NCI-H146 (cell line): ENCODE data around the gene DHX36.

Experiments
- DNase-seq: peaks from one replicate; lab custom pipeline; 2025; lab: John Stamatoyannopoulos, UW

Gene DHX36

GRCh38 chr3:154280161-154280560 is 44.1 kb downstream of the DHX36 start:
- DNase-seq = no peak

DNA sequence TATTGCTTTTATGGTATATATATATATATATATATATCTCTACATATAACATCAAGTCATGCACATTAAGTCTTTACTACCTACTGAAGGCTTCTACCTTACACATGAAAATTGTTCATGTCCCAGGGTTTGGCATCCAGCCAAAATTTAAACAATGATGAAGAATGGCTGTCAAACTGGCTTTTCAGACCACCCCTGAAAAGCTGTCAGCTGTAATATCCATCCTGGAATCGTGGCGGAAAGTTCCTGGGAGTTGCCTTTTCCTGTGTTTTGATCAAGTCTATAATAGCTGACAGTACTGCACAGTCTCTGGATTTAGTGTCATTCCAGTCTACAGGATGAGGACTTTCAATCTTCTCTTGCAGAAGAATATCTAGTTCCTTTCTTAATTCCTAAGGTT is 48.3 kb downstream of the DHX36 start:
- DNase-seq = peak; percentile 41

- no peak for DNase-seq
Measured at GRCh38 chr3:154275292-154275691, 49.0 kb downstream of the DHX36 start.

- no peak for DNase-seq
Measured at GRCh38 chr3:154274348-154274747, 49.9 kb downstream of the DHX36 start.

- DNase-seq = no peak
Measured at GRCh38 chr3:154273381-154273780, 50.9 kb downstream of the DHX36 start.

DNA sequence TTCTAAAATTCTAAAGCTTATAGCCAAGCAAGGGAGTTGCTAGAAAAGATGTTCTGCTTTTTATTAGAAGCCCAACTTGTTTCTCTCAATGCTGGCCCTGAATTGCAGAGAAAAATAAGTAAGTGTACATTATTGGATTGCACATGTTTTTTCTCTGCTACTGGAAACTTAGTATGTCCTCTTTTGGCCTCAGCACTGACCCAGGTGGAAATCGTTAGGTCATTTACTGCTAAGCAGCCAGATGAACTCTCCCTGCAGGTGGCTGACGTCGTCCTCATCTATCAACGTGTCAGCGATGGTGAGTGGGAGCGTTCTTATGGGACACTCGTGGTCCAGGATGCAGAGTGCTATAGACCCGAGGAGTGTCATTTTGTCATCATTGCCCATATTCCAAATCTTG is 69.8 kb downstream of the DHX36 start:
- no peak for DNase-seq

GRCh38 chr3:154252759-154253638 is 71.3 kb downstream of the DHX36 start:
- DNase-seq = peak; percentile 83

DNA sequence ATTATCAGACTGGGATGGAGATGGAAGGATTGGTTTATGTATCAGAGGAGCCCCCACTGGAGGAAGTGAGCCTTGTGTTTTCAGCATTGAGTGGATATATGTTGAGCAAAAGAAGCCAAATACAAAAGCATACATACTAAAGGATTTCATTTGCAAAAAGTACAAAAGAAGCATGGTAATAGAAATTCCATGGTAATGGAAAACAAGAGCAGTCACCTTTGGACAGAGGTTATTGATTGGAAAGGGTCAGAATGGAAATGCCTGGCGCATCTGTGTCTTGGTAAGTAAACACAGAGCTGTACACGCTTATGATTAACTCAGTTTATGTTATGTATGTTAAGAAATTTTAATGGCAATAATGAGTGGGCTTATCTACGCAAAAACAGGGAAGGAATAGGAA is 72.7 kb downstream of the DHX36 start:
- DNase-seq = no peak

DNA sequence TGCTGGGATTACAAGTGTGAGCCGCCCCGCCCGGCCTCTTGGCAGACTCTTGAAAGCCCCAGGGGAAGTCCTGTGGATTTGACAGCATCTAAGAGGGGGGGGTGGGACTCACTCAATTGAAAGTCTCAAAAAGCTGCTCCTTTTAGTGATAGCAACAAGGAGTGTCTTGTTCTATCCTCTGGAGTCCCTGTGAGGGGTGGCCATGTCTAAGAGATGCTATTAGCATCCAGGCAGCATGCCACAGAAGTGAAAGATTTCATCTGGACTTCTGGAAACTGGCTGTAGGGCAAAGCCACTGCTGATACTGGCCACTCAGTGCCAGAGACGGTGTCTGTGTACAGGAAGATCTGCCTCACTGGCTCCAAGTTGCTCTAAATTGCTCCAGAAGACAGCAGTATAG is 74.0 kb downstream of the DHX36 start:
- no peak for DNase-seq

DNA sequence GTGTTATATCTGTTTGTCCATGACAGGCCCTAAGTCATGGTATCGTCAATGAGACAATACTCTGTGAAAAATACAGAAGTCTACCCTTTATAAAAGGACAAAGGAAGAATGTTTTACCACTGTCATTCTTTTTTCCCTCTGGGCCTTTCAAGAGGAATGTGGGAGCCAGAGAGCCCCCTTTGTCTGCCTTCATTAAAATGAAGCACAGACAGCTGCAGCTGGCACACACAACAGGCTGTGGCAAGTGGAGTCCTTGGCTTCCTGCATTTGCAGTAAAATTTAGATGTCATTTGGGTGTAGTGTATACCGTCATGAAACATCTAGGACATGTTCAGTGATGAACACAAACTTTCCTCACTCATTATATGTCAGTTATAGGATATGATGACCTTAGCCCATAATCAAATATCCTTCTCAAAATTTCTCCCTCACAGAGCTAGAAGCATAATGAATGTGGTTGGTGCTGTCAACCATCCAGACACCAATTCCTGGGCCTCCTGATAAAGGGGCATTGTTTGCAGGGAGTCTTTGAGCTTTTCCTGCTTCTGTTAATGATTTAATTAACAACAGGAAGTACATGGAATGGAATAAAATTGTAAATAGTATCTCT is 76.4 kb downstream of the DHX36 start:
- DNase-seq = no peak

- no peak for DNase-seq
Measured at GRCh38 chr3:154244644-154245043, 79.6 kb downstream of the DHX36 start.

GRCh38 chr3:154243353-154243752 is 80.9 kb downstream of the DHX36 start:
- DNase-seq = no peak

DNA sequence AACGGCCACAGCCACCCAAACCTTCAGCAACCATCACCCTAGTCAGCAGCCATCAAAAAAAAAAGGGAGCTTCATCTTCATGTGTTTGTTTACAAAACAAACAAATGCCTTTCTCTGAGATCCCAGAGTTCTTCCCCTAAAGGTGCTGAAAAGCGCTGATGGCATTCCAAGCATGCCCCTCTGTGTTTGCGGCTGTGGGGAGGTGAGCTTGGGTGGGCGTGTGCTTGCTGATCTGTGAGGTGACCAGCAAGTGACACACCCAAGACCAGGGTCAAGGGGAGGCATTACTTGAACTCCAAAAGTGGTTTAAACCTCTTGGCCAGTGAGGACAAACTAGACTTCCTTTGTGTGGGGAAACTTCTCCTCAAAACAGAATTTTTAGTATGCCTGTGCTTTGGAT is 81.5 kb downstream of the DHX36 start:
- DNase-seq = no peak

GRCh38 chr3:154241496-154241895 is 82.8 kb downstream of the DHX36 start:
- no peak for DNase-seq

- DNase-seq = no peak
Measured at GRCh38 chr3:154240235-154240634, 84.1 kb downstream of the DHX36 start.

DNA sequence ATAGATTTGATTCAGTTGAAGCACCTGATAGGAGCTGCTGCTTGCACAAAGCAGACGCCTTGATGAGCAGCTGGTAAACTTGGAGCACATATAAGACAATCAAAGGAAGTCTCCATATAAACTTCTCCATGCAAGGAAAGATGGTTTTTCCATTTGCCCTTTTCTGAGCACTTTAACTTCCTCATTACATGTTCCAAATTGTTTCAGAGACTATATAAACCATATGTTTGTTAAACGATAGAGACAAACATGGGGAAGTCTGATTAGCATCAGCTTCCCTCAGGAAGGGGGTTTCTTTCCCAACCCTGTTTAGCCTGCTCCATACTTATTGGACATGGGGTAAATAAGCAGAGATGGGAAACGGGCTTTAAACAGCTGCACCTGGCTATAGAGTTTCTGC is 88.0 kb downstream of the DHX36 start:
- no peak for DNase-seq

- no peak for DNase-seq
Measured at GRCh38 chr3:154235330-154235729, 89.0 kb downstream of the DHX36 start.

DNA sequence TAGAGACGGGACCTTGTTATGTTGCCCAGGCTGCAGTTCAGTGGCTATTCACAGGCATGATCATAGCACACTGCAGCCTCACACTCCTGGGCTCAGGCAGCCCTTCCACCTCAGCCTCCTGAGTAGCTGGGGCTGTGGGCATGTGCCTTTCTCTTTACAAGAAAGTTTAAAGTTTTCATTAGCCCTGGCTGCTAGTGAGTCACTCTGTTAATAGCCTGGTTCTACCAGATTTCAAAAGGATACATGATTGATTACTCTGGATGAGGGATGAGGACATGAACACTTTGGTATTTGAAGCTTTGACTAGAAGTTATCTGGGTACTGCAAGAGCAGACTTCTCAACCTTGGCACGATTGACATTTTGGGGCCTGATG is 95.1 kb downstream of the DHX36 start:
- no peak for DNase-seq

DNA sequence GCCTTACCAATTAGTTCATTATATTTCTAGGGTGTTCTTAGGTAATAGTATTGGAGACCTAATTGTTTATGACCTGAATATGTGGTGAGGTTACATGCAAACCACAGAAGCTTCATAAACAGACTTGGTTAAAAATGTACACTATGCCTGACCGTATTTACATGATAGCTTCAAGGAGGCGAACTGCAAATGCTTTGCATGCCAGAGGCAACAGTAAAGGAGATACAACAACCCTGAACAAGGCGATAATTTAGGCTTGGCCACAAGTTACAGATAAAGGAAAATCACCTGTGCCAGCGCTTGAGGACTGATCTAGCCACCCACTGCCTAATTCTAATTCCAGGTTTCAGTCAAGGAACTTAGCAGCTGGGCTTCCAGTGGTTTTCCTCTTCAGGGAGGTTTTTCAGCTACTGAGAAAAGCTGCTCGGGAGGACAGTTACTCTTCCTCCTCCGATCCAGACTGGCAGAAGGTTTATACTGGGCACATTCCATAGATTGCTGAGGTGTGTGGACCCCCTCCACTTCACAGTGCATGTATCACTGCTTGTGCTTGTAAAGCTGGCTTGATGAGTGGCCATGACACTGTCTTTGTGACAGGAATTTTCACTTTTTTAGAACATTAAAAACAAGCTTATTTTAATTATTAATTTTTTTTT is 95.6 kb downstream of the DHX36 start:
- no peak for DNase-seq

DNA sequence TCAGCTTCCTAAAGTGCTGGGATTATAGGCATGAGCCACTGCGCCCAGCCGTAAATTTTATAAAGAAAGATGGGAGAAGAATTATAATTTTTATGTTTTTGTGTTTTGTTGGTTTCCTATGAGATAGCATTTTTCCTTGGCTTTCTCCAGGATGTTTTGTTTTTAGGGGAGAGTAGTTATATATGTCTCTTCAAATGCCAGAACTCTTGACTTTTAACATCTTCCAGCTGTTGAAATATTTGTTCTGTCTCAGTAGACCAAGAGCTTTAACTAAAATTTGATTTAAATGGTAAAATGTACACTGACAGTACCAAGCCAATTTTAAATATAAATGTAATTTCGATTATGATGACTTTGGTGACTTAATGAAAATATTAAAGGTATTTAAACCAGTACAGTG is 96.8 kb downstream of the DHX36 start:
- DNase-seq = no peak

- DNase-seq = no peak
Measured at GRCh38 chr3:154225536-154225935, 98.8 kb downstream of the DHX36 start.

DNA sequence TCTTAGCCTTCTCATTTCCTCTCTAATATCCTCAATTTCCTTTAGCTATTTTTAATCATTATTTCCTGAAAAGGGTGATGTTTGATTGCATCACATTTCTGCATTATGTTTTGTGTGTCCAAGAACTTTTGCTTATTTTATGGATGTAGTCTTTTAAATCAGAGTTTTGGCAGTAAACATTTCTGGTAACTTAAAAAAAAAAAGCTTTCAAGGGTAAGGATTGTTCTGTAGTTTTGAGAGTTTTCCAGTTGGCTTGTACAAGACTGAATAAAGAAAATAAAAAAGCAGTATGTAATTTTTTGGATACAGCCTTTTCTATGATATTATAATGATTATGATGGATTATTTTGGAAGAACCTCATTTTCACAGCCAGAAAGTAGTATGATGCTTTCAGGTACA is 99.4 kb downstream of the DHX36 start:
- DNase-seq = no peak

GRCh38 chr3:154224366-154224765 is 99.9 kb downstream of the DHX36 start:
- DNase-seq = no peak
